MCF 10A (cell line): ENCODE data around the gene EVA1A. TPM values are rescaled to one million over a fixed set of nuclear protein-coding genes. Genes with fewer than 3 reads are reported as not detected.
A peak's percentile ranks its signal among the peaks of the same experiment; 100 is the strongest.

Experiments used
- BruUV-seq: library from RNA; stranded (reverse); fragments of 400-500 nt; replicated peaks from 2 replicates; lab custom pipeline; 2021; lab: Mats Ljungman, UMichigan
- CTCF ChIA-PET: fragments of 300-600 bp; sonication (Branson Sonifier 250); formaldehyde crosslinking; extraction: SDS; loops from one replicate; lab custom pipeline; 2021; ENCODE audit warnings: antibody characterized with exemption, inconsistent platforms; lab: Yijun Ruan, JAX
- POLR2A ChIA-PET: fragments of 300-600, 350-650 bp; sonication (Branson Sonifier 250); formaldehyde crosslinking; extraction: SDS; loops from one replicate; lab custom pipeline; 2020; ENCODE audit warnings: antibody characterized with exemption, inconsistent platforms; lab: Yijun Ruan, JAX
- DNase-seq: peaks from one replicate; pipeline ENCODE4 v3.0.0-alpha.2; 2018; ENCODE audit not compliant: unreplicated experiment
- H3K27ac Mint-ChIP-seq: one replicate; pipeline ENCODE4 v1.8.0; 2022; ENCODE audit warnings: mild to moderate bottlenecking, low read depth, mixed read lengths; ENCODE audit not compliant: unreplicated experiment
- H3K27me3 Mint-ChIP-seq: one replicate; pipeline ENCODE4 v1.8.0; 2022; ENCODE audit warnings: mixed read lengths; ENCODE audit not compliant: insufficient read depth, unreplicated experiment
- H3K36me3 Mint-ChIP-seq: one replicate; pipeline ENCODE4 v1.8.0; 2022; ENCODE audit warnings: mild to moderate bottlenecking, moderate library complexity, mixed read lengths; ENCODE audit not compliant: insufficient read depth, unreplicated experiment
- H3K4me1 Mint-ChIP-seq: one replicate; pipeline ENCODE4 v1.8.0; 2022; ENCODE audit warnings: mixed read lengths; ENCODE audit not compliant: insufficient read depth, unreplicated experiment
- H3K4me3 Mint-ChIP-seq: one replicate; pipeline ENCODE4 v1.8.0; 2022; ENCODE audit warnings: mild to moderate bottlenecking, moderate library complexity, mixed read lengths; ENCODE audit not compliant: unreplicated experiment
- H3K9me3 Mint-ChIP-seq: one replicate; pipeline ENCODE4 v1.8.0; 2022; ENCODE audit warnings: mixed read lengths; ENCODE audit not compliant: unreplicated experiment
- CTCF ChIP-seq: fragments of 200-600 bp; IDR thresholded peaks from one replicate; pipeline ENCODE4 v1.8.0; 2022; ENCODE audit warnings: antibody characterized with exemption, mild to moderate bottlenecking; ENCODE audit not compliant: unreplicated experiment
- intact Hi-C: fragments of 100-400 bp; cut with micrococcal nuclease; formaldehyde crosslinking; loops from 2 replicates; pipeline ENCODE4 v1.14.1; 2022
- total RNA-seq: library from RNA; stranded (reverse); gene quantifications from 2 replicates; pipeline ENCODE4 v1.2.3, GENCODE V29; 2022

The EVA1A gene
- total RNA-seq, 1 experiment from 2014 or later, result 14.4 TPM

DNA sequence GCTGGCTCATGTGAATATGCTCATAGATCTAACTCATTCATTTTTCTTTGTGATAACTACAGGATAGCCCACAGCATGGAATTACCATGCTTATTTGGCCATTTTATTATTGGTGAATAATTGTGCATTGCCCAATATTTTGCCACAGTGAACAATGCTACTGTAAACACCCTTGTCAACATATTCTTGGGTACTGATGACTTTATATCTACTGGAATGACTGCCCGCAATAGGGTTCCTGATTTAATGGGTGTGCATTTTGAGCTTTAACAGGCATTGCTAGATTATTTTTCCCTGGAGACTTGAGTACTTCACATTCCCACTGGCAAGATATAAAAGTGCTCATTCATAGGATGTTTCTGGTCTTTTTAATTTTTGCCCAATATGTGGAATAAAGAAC lies 42.7 kb upstream of the EVA1A start:
- intact Hi-C loops, result loop anchor here (10.0 kb wide), 1 partner anchor 549 kb away; no protein-coding TSS in a partner anchor
- H3K27ac Mint-ChIP-seq, result no peak overlapping the region
- BruUV-seq, result no TSS peak

GRCh38 chr2:75602724-75603342 lies 42.1 kb upstream of the EVA1A start:
- intact Hi-C loops, result loop anchor here (10.0 kb wide), 1 partner anchor 548 kb away; no protein-coding TSS in a partner anchor
- no TSS peak for BruUV-seq

More for the DNA sequence above, 42.7 kb upstream of the EVA1A start:
- H3K9me3 Mint-ChIP-seq, result no peaks in the 10 kb centered on the region
- POLR2A ChIA-PET, result interaction anchor here (0.7 to 4.4 kb wide), 11 partner anchors 10 to 394 kb away, joined by 3 to 44 read pairs (median 4); partner anchors contain the start of gene EVA1A
- H3K4me3 Mint-ChIP-seq, result no peak overlapping the region
- no peak for TF ChIP-seq CTCF
- no peak for DNase-seq
- peaks cover 69% of the 10 kb centered on the region for H3K4me1 Mint-ChIP-seq
- no peaks in the 10 kb centered on the region for H3K36me3 Mint-ChIP-seq
- CTCF ChIA-PET, result interaction anchor here (0.6 to 7.6 kb wide), 9 partner anchors 11 to 140 kb away, joined by 3 to 124 read pairs (median 6); partner anchors contain the start of gene EVA1A
- no peaks in the 10 kb centered on the region for H3K27me3 Mint-ChIP-seq

DNA sequence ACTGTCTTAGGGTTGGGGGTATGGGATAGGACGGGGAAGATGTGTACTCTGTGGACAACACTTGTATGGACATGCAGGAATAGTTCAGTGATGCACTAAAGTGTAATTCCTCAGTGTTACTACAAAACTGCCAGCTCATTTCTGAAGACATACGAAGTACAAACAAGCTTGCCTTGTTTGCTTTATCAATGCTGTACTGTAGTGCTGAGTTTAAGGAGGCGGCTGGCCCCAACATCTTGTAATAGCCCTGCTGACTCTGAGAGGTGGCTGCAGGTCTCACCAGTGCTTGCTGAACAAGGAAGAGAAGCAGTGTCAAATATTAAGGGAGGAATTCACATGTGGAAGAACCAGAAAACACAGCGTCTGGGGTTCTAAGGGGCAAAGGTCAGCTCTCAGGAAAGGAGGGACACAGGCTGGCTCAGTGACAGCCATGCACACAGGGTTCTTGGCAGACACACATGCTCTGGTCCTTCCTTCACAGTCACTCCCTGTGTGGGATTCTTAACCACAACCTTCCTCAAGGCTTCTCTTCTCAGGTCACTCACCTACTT lies 39.8 kb upstream of the EVA1A start:
- Mint-ChIP-seq H3K27ac (peak overlapping the region; percentile 49), H3K4me3 (no peak overlapping the region), H3K4me1 (peaks cover 61% of the 10 kb centered on the region), H3K27me3 (no peaks in the 10 kb centered on the region), H3K9me3 (no peaks in the 10 kb centered on the region), H3K36me3 (no peaks in the 10 kb centered on the region)
- intact Hi-C loops, result loop anchor here (10.0 kb wide), 1 partner anchor 546 kb away; no protein-coding TSS in a partner anchor
- no peak for TF ChIP-seq CTCF
- CTCF ChIA-PET, result interaction anchor here (0.6 to 7.6 kb wide), 9 partner anchors 9 to 137 kb away, joined by 3 to 124 read pairs (median 6); partner anchors contain the start of gene EVA1A
- no TSS peak for BruUV-seq
- POLR2A ChIA-PET, result interaction anchor here (0.8 to 4.4 kb wide), 7 partner anchors 9 to 47 kb away, joined by 3 to 44 read pairs (median 3); partner anchors contain the start of gene MRPL19
- no peak for DNase-seq

More at GRCh38 chr2:75602724-75603342, 42.1 kb upstream of the EVA1A start:
- no peak for TF ChIP-seq CTCF
- Mint-ChIP-seq H3K4me1 (peaks cover 69% of the 10 kb centered on the region), H3K27me3 (no peaks in the 10 kb centered on the region), H3K9me3 (no peaks in the 10 kb centered on the region), H3K36me3 (no peaks in the 10 kb centered on the region), H3K27ac (peak overlapping the region; percentile 82), H3K4me3 (no peak overlapping the region)
- POLR2A ChIA-PET, result interaction anchor here (0.7 to 4.4 kb wide), 10 partner anchors 10 to 143 kb away, joined by 3 to 44 read pairs (median 5); partner anchors contain the start of gene EVA1A
- CTCF ChIA-PET, result interaction anchor here (0.6 to 7.6 kb wide), 8 partner anchors 11 to 139 kb away, joined by 3 to 124 read pairs (median 24); partner anchors contain the start of gene EVA1A
- peak; percentile 82 for DNase-seq
